PFSK-1 (cell line): ENCODE data around the gene ACTR1A.

Experiments
- FOXP2 ChIP-seq: optimal IDR thresholded peaks from 2 replicates; pipeline ENCODE3; 2011; ENCODE audit warnings: borderline replicate concordance, control low read depth, inconsistent platforms; ENCODE audit not compliant: insufficient read depth; ENCODE audit errors: extremely low read length, extremely low read depth
- POLR2AphosphoS5 ChIP-seq: IDR thresholded peaks from 2 replicates; pipeline ENCODE4 v1.6.1; 2012; ENCODE audit warnings: low read depth, mild to moderate bottlenecking, control low read depth, low read length, moderate library complexity
- REST ChIP-seq, 2 experiments: IDR thresholded peaks; 2 replicates each; pipeline versions ENCODE4 v1.6.1 to v1.8.0; 2011 to 2012; ENCODE audit warnings: low read depth in 2 of 2, low read length in 2 of 2, control low read depth in 1 of 2, inconsistent platforms in 1 of 2, mild to moderate bottlenecking in 1 of 2, moderate library complexity in 1 of 2; ENCODE audit not compliant: insufficient read depth in 1 of 2
- SIN3A ChIP-seq: IDR thresholded peaks from 2 replicates; pipeline ENCODE4 v1.6.1; 2012; ENCODE audit warnings: mild to moderate bottlenecking, low read length, moderate library complexity, borderline replicate concordance; ENCODE audit not compliant: insufficient read depth
- TAF1 ChIP-seq: IDR thresholded peaks from 2 replicates; pipeline ENCODE4 v1.6.1; 2012; ENCODE audit warnings: low read length, control low read depth, borderline replicate concordance; ENCODE audit not compliant: insufficient read depth

ACTR1A gene

GRCh38 chr10:102545997-102546396 lies 43.5 kb upstream of the ACTR1A start:
- TF ChIP-seq POLR2AphosphoS5 (no peak), SIN3A (no peak), REST (IDR thresholded peaks at IDR 0.05; ENCODE audit: insufficient read depth in 1 of 2, low read depth in 2 of 2, low read length in 2 of 2) (no peak), FOXP2 (no peak), TAF1 (no peak)

GRCh38 chr10:102545265-102545871 lies 42.9 kb upstream of the ACTR1A start:
- no peak for TF ChIP-seq SIN3A
- TF ChIP-seq TAF1: no peak
- TF ChIP-seq REST (IDR thresholded peaks at IDR 0.05; ENCODE audit: insufficient read depth in 1 of 2, low read depth in 2 of 2, low read length in 2 of 2): no peak
- no peak for TF ChIP-seq FOXP2
- TF ChIP-seq POLR2AphosphoS5: no peak

- TF ChIP-seq TAF1 (no peak), POLR2AphosphoS5 (no peak)
These were observed 40.4 kb upstream of the ACTR1A start for GRCh38 chr10:102542800-102543418.

GRCh38 chr10:102540023-102540422 lies 37.5 kb upstream of the ACTR1A start:
- TF ChIP-seq FOXP2 (no peak), POLR2AphosphoS5 (no peak), SIN3A (no peak), TAF1 (no peak), REST (IDR thresholded peaks at IDR 0.05; ENCODE audit: insufficient read depth in 1 of 2, low read depth in 2 of 2, low read length in 2 of 2) (no peak)

GRCh38 chr10:102538811-102539210 lies 36.3 kb upstream of the ACTR1A start:
- no peak for TF ChIP-seq SIN3A
- TF ChIP-seq REST (IDR thresholded peaks at IDR 0.05; ENCODE audit: insufficient read depth in 1 of 2, low read depth in 2 of 2, low read length in 2 of 2): no peak
- TF ChIP-seq POLR2AphosphoS5: no peak
- TF ChIP-seq FOXP2: no peak
- no peak for TF ChIP-seq TAF1
